Gastrocnemius medialis (tissue), 4 donors: Measurements from ENCODE around the gene TRIM62.

Source experiments
- CTCF ChIP-seq, 5 experiments: fragments of 450-650 bp in 3 of 5; fragments of 200-600 bp in 2 of 5; sonication (generic) in 2 of 5; IDR thresholded peaks in 4 of 5; conservative IDR thresholded peaks in 1 of 5; 1 replicate in 4 of 5; 2 replicates in 1 of 5; pipeline ENCODE4 v1.5.1; 2016 to 2019; ENCODE audit warnings: antibody characterized with exemption in 5 of 5, mild to moderate bottlenecking in 3 of 5, moderate library complexity in 3 of 5
- POLR2A ChIP-seq, 2 donors: fragments of 450-650 bp; IDR thresholded peaks; one replicate each; pipeline ENCODE4 v1.6.1; 2017; ENCODE audit warnings: antibody characterized with exemption in 2 of 2, mild to moderate bottlenecking in 2 of 2, moderate library complexity in 2 of 2

GRCh38 chr1:33221385-33221758 lies 39.5 kb upstream of the TRIM62 start:
- TF ChIP-seq CTCF (IDR thresholded peaks at IDR 0.05 in 4 of 5, conservative IDR thresholded peaks at IDR 0.05 in 1 of 5) (no peak), POLR2A (IDR thresholded peaks at IDR 0.05) (no peak)
